Thyroid gland (tissue), 4 donors: ENCODE data around the gene SHQ1.

ENCODE experiments used
- POLR2A ChIP-seq, 2 donors: fragments of 450-650 bp; IDR thresholded peaks; one replicate each; pipeline ENCODE4 v1.6.1; 2017; ENCODE audit warnings: antibody characterized with exemption in 2 of 2, mild to moderate bottlenecking in 2 of 2, moderate library complexity in 1 of 2
- TF ChIP-seq, protein P1 (sequence below), 6 experiments: fragments of 200-600 bp in 3 of 6; fragments of 450-650 bp in 3 of 6; sonication (generic) in 3 of 6; IDR thresholded peaks; one replicate each; pipeline ENCODE4 v1.5.1; 2016 to 2019; ENCODE audit warnings: antibody characterized with exemption in 6 of 6, mild to moderate bottlenecking in 2 of 6, inconsistent platforms in 1 of 6, moderate library complexity in 1 of 6

DNA sequence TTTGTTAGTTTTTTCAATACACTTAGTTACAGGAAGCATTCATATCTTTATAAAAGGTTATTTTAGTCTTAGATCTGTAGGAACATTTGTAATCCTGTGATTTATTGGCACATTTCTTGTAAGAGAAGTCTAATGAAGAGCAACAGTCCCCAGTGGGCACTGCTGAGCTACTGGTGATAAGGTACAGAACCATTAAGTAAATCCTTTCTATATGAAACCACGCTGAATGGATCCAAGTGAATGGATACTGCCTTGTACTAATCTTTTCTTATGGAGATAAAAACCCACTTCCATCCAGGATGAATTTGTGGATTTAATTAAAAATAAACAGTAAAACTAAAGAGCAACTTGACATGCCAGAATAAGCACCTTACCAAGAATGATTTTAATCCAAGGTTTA lies 64.0 kb downstream of the SHQ1 start:
- TF ChIP-seq POLR2A (IDR thresholded peaks at IDR 0.05) = no peak
- TF ChIP-seq, protein P1, sequence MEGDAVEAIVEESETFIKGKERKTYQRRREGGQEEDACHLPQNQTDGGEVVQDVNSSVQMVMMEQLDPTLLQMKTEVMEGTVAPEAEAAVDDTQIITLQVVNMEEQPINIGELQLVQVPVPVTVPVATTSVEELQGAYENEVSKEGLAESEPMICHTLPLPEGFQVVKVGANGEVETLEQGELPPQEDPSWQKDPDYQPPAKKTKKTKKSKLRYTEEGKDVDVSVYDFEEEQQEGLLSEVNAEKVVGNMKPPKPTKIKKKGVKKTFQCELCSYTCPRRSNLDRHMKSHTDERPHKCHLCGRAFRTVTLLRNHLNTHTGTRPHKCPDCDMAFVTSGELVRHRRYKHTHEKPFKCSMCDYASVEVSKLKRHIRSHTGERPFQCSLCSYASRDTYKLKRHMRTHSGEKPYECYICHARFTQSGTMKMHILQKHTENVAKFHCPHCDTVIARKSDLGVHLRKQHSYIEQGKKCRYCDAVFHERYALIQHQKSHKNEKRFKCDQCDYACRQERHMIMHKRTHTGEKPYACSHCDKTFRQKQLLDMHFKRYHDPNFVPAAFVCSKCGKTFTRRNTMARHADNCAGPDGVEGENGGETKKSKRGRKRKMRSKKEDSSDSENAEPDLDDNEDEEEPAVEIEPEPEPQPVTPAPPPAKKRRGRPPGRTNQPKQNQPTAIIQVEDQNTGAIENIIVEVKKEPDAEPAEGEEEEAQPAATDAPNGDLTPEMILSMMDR (IDR thresholded peaks at IDR 0.05) = no peak
